Activated T-helper 2 cell treated with anti-CD3 and anti-CD28 coated beads, Interferon-gamma antibody, Interleukin-2, Interleukin-4, amounts not matched to agents 10 μg/mL and 5 μg/mL and 100 μg/mL, durations not matched to agents 14 hours and 24 hours and 36 hours (primary cell): ENCODE results near the gene RNF167. TPM values are rescaled to one million over a fixed set of nuclear protein-coding genes. Genes with fewer than 3 reads are reported as not detected.
A peak's percentile ranks its signal among the peaks of the same experiment; 100 is the strongest.

Experiments
- DNase-seq: peaks from one replicate; pipeline ENCODE4 v3.0.0; 2021; ENCODE audit warnings: low spot score
- H3K27ac Mint-ChIP-seq: one replicate; pipeline ENCODE4 v1.8.0; 2021; ENCODE audit warnings: mixed read lengths
- H3K27me3 Mint-ChIP-seq: one replicate; pipeline ENCODE4 v1.8.0; 2021; ENCODE audit warnings: low read depth, mixed read lengths
- H3K36me3 Mint-ChIP-seq: one replicate; pipeline ENCODE4 v1.8.0; 2021; ENCODE audit warnings: low read depth, mixed read lengths
- H3K4me1 Mint-ChIP-seq: one replicate; pipeline ENCODE4 v1.8.0; 2021; ENCODE audit warnings: low read depth, mixed read lengths
- H3K4me3 Mint-ChIP-seq: one replicate; pipeline ENCODE4 v1.8.0; 2021; ENCODE audit warnings: low read depth, mild to moderate bottlenecking, moderate library complexity, mixed read lengths
- H3K9me3 Mint-ChIP-seq: one replicate; pipeline ENCODE4 v1.8.0; 2021; ENCODE audit warnings: mixed read lengths
- intact Hi-C: fragments of 100-400 bp; cut with micrococcal nuclease; formaldehyde crosslinking; loops from one replicate; pipeline ENCODE4 v1.15.1; 2023
- total RNA-seq: library from RNA; stranded (reverse); gene quantifications from 2 replicates; pipeline ENCODE4 v1.2.3, GENCODE V29; 2022

RNF167 gene
- total RNA-seq, 1 donor from 2014 or later = 126 TPM

- H3K9me3 Mint-ChIP-seq = no peaks in the 10 kb centered on the region
- H3K4me3 Mint-ChIP-seq = peak within 1 kb of the TSS; percentile 94
These were observed 47.1 kb downstream of the RNF167 start, which contains the start of gene CAMTA2 for GRCh38 chr17:4986951-4987766. Gene CAMTA2, minus strand, starts transcription at chr17:4987675. Its CDS starts 1,453 bp downstream, at chr17:4986222.

GRCh38 chr17:4987767-4988567 is 47.9 kb downstream of the RNF167 start:
- Mint-ChIP-seq H3K27ac (peak overlapping the region; percentile 86), H3K4me1 (peaks cover 37% of the 10 kb centered on the region), H3K36me3 (peaks cover 42% of the 10 kb centered on the region), H3K9me3 (no peaks in the 10 kb centered on the region), H3K4me3 (peak overlapping the region; percentile 94), H3K27me3 (no peaks in the 10 kb centered on the region)
- DNase-seq = no peak
- intact Hi-C loops = loop anchor here (1.0 to 2.0 kb wide), 2 partner anchors 9 to 19 kb away; partner anchors contain the start of genes INCA1 and KIF1C

More at GRCh38 chr17:4986951-4987766, 47.1 kb downstream of the RNF167 start, which contains the start of gene CAMTA2:
- Mint-ChIP-seq H3K27me3 (no peaks in the 10 kb centered on the region), H3K36me3 (peaks cover 49% of the 10 kb centered on the region), H3K4me1 (peaks cover 37% of the 10 kb centered on the region), H3K27ac (peak within 1 kb of the TSS; percentile 86)
- DNase-seq = peak; percentile 76
- intact Hi-C loops = loop anchor here (1.0 to 2.0 kb wide), 2 partner anchors 10 to 18 kb away; partner anchors contain the start of genes INCA1 and KIF1C

- intact Hi-C loops = no loop called here
- no peak for DNase-seq
- Mint-ChIP-seq H3K4me3 (no peak overlapping the region), H3K27ac (no peak overlapping the region), H3K4me1 (peaks cover 20% of the 10 kb centered on the region), H3K9me3 (no peaks in the 10 kb centered on the region), H3K36me3 (peaks cover 20% of the 10 kb centered on the region), H3K27me3 (no peaks in the 10 kb centered on the region)
These were observed 54.1 kb downstream of the RNF167 start for GRCh38 chr17:4994081-4994595.

Other genes starting within 250 kb of the RNF167 start
- gene PELP1, start 236.1 kb upstream of the RNF167 start, total RNA-seq = 115 and 116 TPM in 2 replicates
- 226 and 231 TPM in 2 replicates for gene ARRB2, start 229.6 kb upstream of the RNF167 start, total RNA-seq
- 24.0 and 24.9 TPM in 2 replicates for gene MED11, start 208.8 kb upstream of the RNF167 start, total RNA-seq
- 0.09 TPM in 1 of 2 replicates, not detected in the other for gene ZMYND15, start 200.4 kb upstream of the RNF167 start, total RNA-seq
- gene CXCL16, start 200.3 kb upstream of the RNF167 start, total RNA-seq = 1.8 and 2.3 TPM in 2 replicates
- not detected in 2 replicates for gene TM4SF5, start 168.4 kb upstream of the RNF167 start, total RNA-seq
- gene VMO1, start 153.9 kb upstream of the RNF167 start, total RNA-seq = 0.28 and 0.46 TPM in 2 replicates
- not detected in 2 replicates for gene GLTPD2, start 151.3 kb upstream of the RNF167 start, total RNA-seq
- gene PSMB6, start 144.1 kb upstream of the RNF167 start, total RNA-seq = 215 and 220 TPM in 2 replicates
- gene PLD2, start 133.1 kb upstream of the RNF167 start, total RNA-seq = 22.3 and 26.6 TPM in 2 replicates
- gene MINK1, start 106.9 kb upstream of the RNF167 start, total RNA-seq = 60.9 and 69.7 TPM in 2 replicates
- 0.76 and 1.3 TPM in 2 replicates for gene C17orf107, start 40.7 kb upstream of the RNF167 start, total RNA-seq
- 0.32 and 0.44 TPM in 2 replicates for gene CHRNE, start 37.2 kb upstream of the RNF167 start, total RNA-seq
- gene GP1BA, start 8.0 kb upstream of the RNF167 start, total RNA-seq = not detected in 2 replicates
- 91.4 and 103 TPM in 2 replicates for gene SLC25A11, start 222 bp upstream of the RNF167 start, total RNA-seq
- gene PFN1, start 8.3 kb downstream of the RNF167 start, total RNA-seq = 1,460 and 1,475 TPM in 2 replicates
- gene ENO3, start 10.9 kb downstream of the RNF167 start, total RNA-seq = 45.7 and 47.9 TPM in 2 replicates
- gene SPAG7, start 27.5 kb downstream of the RNF167 start, total RNA-seq = 66.5 and 70.4 TPM in 2 replicates
- 90.2 and 92.3 TPM in 2 replicates for gene CAMTA2, start 47.4 kb downstream of the RNF167 start, total RNA-seq
- 0.43 and 0.53 TPM in 2 replicates for gene INCA1, start 57.3 kb downstream of the RNF167 start, total RNA-seq
- gene KIF1C, start 57.7 kb downstream of the RNF167 start, total RNA-seq = 51.0 and 51.4 TPM in 2 replicates
- 0.14 TPM in 2 replicates for gene SLC52A1, start 95.2 kb downstream of the RNF167 start, total RNA-seq
- gene ZFP3, start 138.2 kb downstream of the RNF167 start, total RNA-seq = 1.4 and 1.9 TPM in 2 replicates
- 12.4 and 16.5 TPM in 2 replicates for gene ZNF232, start 171.6 kb downstream of the RNF167 start, total RNA-seq
- gene USP6, start 175.8 kb downstream of the RNF167 start, total RNA-seq = 0.07 TPM in 1 of 2 replicates, not detected in the other